Mesothelial cell of epicardium (in vitro differentiated cells): Measurements from ENCODE around the gene ATOSB. TPM values are rescaled to one million over a fixed set of nuclear protein-coding genes. Genes with fewer than 3 reads are reported as not detected.

ENCODE experiments used
- DNase-seq, 2 experiments: peaks; one replicate each; pipeline ENCODE4 v3.0.0; 2021; ENCODE audit warnings: low spot score in 2 of 2; ENCODE audit not compliant: unreplicated experiment in 2 of 2
- H3K27ac Mint-ChIP-seq: 2 replicates; pipeline ENCODE4 v1.8.0; 2021; ENCODE audit warnings: mixed read lengths
- H3K27me3 Mint-ChIP-seq: 2 replicates; pipeline ENCODE4 v1.8.0; 2021; ENCODE audit warnings: low read depth, mixed read lengths
- H3K36me3 Mint-ChIP-seq: 2 replicates; pipeline ENCODE4 v1.8.0; 2021; ENCODE audit warnings: mixed read lengths
- H3K4me1 Mint-ChIP-seq: 2 replicates; pipeline ENCODE4 v1.8.0; 2021; ENCODE audit warnings: mixed read lengths
- H3K4me3 Mint-ChIP-seq: 2 replicates; pipeline ENCODE4 v1.8.0; 2021; ENCODE audit warnings: mild to moderate bottlenecking, moderate library complexity, mixed read lengths
- H3K9me3 Mint-ChIP-seq: 2 replicates; pipeline ENCODE4 v1.8.0; 2021; ENCODE audit warnings: mixed read lengths
- total RNA-seq: library from RNA; stranded (reverse); gene quantifications from 3 replicates; pipeline ENCODE4 v1.2.1, GENCODE V29; 2021
- TF ChIP-seq, protein P1 (sequence below): fragments of 200-600 bp; sonication (generic); IDR thresholded peaks from one replicate; pipeline ENCODE4 v1.5.0; 2021; ENCODE audit warnings: antibody characterized with exemption; ENCODE audit not compliant: unreplicated experiment

Gene ATOSB
- total RNA-seq, 1 donor from 2014 or later = 21.7 TPM

DNA sequence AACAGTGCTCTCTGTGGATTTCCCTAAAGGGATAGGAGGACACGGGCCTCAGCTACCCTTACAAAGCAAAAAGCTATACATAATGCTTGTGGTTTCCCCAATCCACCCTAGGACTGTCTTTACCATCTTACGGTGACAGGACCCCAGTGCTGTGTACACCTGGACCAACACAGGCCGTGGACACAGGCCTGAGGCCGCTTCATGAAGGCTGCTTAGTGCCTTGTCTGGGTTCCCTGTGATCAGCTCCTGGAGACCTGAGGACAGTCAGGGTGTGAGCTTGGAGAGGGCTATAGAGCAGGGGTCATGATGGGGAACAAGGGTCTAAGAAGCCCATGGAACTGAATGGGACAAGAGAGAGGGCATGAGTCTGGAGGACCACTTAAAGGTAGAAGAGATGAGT lies 38.8 kb downstream of the ATOSB start:
- H3K27ac Mint-ChIP-seq = no peak overlapping the region
- TF ChIP-seq, protein P1, sequence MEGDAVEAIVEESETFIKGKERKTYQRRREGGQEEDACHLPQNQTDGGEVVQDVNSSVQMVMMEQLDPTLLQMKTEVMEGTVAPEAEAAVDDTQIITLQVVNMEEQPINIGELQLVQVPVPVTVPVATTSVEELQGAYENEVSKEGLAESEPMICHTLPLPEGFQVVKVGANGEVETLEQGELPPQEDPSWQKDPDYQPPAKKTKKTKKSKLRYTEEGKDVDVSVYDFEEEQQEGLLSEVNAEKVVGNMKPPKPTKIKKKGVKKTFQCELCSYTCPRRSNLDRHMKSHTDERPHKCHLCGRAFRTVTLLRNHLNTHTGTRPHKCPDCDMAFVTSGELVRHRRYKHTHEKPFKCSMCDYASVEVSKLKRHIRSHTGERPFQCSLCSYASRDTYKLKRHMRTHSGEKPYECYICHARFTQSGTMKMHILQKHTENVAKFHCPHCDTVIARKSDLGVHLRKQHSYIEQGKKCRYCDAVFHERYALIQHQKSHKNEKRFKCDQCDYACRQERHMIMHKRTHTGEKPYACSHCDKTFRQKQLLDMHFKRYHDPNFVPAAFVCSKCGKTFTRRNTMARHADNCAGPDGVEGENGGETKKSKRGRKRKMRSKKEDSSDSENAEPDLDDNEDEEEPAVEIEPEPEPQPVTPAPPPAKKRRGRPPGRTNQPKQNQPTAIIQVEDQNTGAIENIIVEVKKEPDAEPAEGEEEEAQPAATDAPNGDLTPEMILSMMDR = no peak
- no peak for DNase-seq
- H3K4me1 Mint-ChIP-seq = peaks cover 25% of the 10 kb centered on the region
- H3K36me3 Mint-ChIP-seq = peaks cover 7% of the 10 kb centered on the region
- no peak overlapping the region for H3K4me3 Mint-ChIP-seq
- H3K9me3 Mint-ChIP-seq = no peaks in the 10 kb centered on the region
- no peaks in the 10 kb centered on the region for H3K27me3 Mint-ChIP-seq

DNA sequence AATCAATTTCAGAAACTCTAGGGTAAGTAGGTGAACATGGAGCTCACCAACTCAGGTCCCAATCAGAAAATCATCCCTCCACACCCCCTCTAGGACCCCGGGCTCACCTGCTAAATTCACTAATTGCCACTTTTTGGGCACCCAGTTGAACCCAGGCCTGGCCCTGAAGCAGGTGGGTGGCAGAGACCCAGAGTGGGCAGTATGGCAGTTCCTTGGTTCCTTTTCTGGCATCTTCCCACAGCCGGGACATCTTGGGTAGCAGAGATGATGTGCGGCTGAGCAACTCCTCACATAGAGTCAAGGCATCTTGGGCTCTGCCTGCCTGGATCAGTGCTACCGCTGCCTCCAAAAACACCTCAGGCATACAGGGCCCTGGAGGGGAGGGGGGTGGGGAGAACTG lies 40.3 kb downstream of the ATOSB start:
- Mint-ChIP-seq H3K9me3 (no peaks in the 10 kb centered on the region), H3K27me3 (no peaks in the 10 kb centered on the region), H3K27ac (no peak overlapping the region), H3K36me3 (peaks cover 7% of the 10 kb centered on the region), H3K4me1 (peaks cover 37% of the 10 kb centered on the region), H3K4me3 (no peak overlapping the region)
- no peak for DNase-seq
- TF ChIP-seq, protein P1 = no peak

DNA sequence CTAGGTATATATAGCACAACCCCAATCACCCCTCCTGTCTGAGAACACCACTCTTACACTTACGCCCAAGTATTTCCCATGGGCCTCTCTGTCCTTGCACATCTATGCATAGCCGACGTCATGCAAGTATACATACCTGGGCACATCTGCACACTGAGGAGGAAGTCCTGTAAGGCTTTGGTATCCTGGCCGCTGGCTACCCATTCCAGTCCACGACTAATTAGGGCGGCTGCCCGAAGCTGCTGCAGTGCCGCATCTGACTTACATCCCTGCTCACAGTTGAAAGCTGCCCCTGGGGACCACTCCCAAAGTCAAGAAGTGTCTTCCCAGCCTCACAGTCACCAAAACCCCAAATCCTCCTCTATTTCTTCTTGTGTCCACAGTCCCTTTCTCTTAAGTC lies 40.9 kb downstream of the ATOSB start:
- no peak for DNase-seq
- H3K36me3 Mint-ChIP-seq = peaks cover 7% of the 10 kb centered on the region
- H3K27ac Mint-ChIP-seq = no peak overlapping the region
- no peaks in the 10 kb centered on the region for H3K9me3 Mint-ChIP-seq
- peaks cover 38% of the 10 kb centered on the region for H3K4me1 Mint-ChIP-seq
- no peak overlapping the region for H3K4me3 Mint-ChIP-seq
- H3K27me3 Mint-ChIP-seq = no peaks in the 10 kb centered on the region
- TF ChIP-seq, protein P1 = no peak

DNA sequence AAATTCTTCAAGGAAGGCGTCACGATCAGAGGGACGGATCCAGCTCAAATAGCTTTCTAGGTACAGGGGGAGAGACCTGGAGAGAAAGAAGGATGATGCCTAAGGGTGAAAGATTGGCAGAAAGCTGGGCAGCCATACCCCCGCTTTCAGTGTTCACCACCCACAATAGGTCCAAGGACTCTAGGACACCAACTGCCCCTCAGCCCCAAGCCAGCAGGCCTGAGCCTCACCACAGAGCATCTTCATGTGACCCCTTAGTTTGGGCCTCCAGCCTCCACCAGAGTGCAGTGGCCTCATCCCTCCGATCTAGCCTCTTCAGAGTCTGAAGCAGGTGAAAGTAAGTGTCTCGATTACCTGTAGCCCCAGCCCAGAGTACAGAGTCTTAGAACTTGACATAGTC lies 41.5 kb downstream of the ATOSB start:
- H3K36me3 Mint-ChIP-seq = peaks cover 7% of the 10 kb centered on the region

DNA sequence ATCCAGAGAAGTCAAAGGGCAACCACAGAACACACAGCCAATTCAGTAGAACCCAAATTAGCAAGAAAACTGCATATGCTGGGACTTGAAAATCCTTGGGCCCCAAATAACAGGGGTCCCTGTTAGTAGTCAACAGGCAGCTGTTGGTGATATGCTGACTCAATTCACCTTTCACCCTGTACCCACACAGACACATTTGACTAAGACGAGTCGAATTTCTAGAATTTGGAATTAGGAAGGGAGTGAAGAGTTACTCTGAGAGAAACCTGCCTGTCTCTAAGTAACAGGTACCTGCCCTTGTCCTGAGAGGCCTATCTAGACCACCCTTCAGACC lies 42.4 kb downstream of the ATOSB start:
- TF ChIP-seq, protein P1 = no peak
- H3K27ac Mint-ChIP-seq = peak overlapping the region; percentile 95
- H3K4me1 Mint-ChIP-seq = peaks cover 43% of the 10 kb centered on the region
- no peak overlapping the region for H3K4me3 Mint-ChIP-seq
- no peak for DNase-seq
- H3K9me3 Mint-ChIP-seq = no peaks in the 10 kb centered on the region
- H3K27me3 Mint-ChIP-seq = no peaks in the 10 kb centered on the region
- H3K36me3 Mint-ChIP-seq = peaks cover 7% of the 10 kb centered on the region

More for the DNA sequence above, 41.5 kb downstream of the ATOSB start:
- TF ChIP-seq, protein P1 = no peak
- Mint-ChIP-seq H3K4me1 (peaks cover 43% of the 10 kb centered on the region), H3K4me3 (no peak overlapping the region), H3K27ac (peak overlapping the region; percentile 67), H3K27me3 (no peaks in the 10 kb centered on the region), H3K9me3 (no peaks in the 10 kb centered on the region)
- no peak for DNase-seq

DNA sequence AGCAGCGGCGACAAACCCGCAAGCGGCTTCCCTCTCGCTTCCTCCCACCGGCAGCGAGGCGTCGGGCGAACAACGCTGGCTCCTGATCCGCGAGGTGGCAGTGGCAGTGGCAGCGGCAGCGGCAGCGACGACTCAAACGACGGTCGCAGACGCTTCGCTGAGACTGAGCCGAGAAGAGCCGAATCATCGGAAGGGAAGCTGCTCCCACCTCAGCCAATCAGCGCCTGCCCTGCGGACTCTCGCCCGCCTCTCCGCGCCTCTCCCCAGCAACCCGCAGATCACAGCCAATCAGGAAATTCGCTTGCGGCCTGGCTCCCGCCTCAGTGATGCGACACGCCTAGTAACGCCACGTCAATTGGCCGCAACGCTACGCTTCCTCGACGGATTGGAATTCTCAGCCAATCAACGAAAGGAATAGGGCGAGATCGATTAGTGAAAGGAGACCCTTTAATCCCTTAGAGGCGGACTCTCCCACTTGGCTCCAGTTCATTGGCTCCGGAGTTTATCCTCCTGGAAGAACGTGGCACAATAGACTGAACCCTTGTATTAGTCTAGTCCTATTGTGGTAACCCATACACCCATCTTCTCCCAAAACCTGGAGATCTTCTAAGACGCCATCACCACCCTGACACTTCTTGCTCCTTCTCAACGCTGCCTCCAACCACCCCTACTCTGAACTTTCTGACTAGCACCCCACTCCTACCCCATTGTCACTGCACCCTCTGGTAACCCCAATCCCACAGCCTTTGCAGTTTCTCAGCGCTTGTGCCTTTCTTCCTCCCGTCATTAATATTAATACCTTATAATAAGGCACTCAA lies 43.0 kb downstream of the ATOSB start, which contains the start of gene VCP:
Gene VCP, minus strand, starts transcription at position 165 of the 818 bp plus-strand sequence. CDS start 272 bp downstream, outside the sequence.
- H3K36me3 Mint-ChIP-seq = peaks cover 11% of the 10 kb centered on the region
- H3K27ac Mint-ChIP-seq = peak within 1 kb of the TSS; percentile 98
- H3K4me1 Mint-ChIP-seq = peaks cover 41% of the 10 kb centered on the region
- TF ChIP-seq, protein P1 = no peak
- no peaks in the 10 kb centered on the region for H3K9me3 Mint-ChIP-seq
- peak within 1 kb of the TSS; percentile 92 for H3K4me3 Mint-ChIP-seq
- peak; percentile 98 for DNase-seq
- H3K27me3 Mint-ChIP-seq = no peaks in the 10 kb centered on the region
